Cardiac fibroblast (primary cell): ENCODE results near the gene FRYL.

ENCODE experiments used
- DNase-seq, 2 donors: peaks; one replicate each; pipeline versions ENCODE4 v3.0.0 to v3.0.0-alpha.2; 2010; ENCODE audit warnings: low read depth in 2 of 2
- H3K4me3 ChIP-seq, 2 donors: replicated peaks in 1 of 2; 1 replicate in 1 of 2; 2 replicates in 1 of 2; pipeline ENCODE4 v1.5.1; 2011; ENCODE audit warnings: low read depth in 2 of 2, low read length in 2 of 2, mild to moderate bottlenecking in 2 of 2, moderate library complexity in 1 of 2
- TF ChIP-seq, protein P1 (sequence below): IDR thresholded peaks from one replicate; pipeline ENCODE4 v1.5.1; 2011; ENCODE audit warnings: low read depth, mild to moderate bottlenecking, low read length, inconsistent platforms

Gene FRYL

GRCh38 chr4:48777739-48778138 is 2.3 kb downstream of the FRYL start:
- TF ChIP-seq, protein P1, sequence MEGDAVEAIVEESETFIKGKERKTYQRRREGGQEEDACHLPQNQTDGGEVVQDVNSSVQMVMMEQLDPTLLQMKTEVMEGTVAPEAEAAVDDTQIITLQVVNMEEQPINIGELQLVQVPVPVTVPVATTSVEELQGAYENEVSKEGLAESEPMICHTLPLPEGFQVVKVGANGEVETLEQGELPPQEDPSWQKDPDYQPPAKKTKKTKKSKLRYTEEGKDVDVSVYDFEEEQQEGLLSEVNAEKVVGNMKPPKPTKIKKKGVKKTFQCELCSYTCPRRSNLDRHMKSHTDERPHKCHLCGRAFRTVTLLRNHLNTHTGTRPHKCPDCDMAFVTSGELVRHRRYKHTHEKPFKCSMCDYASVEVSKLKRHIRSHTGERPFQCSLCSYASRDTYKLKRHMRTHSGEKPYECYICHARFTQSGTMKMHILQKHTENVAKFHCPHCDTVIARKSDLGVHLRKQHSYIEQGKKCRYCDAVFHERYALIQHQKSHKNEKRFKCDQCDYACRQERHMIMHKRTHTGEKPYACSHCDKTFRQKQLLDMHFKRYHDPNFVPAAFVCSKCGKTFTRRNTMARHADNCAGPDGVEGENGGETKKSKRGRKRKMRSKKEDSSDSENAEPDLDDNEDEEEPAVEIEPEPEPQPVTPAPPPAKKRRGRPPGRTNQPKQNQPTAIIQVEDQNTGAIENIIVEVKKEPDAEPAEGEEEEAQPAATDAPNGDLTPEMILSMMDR, result no peak
- H3K4me3 ChIP-seq, result peak overlapping the region; percentile 17 to 88
- DNase-seq, result no peak

- no peak for DNase-seq
- no peak overlapping the region for H3K4me3 ChIP-seq
These were observed 5.0 kb downstream of the FRYL start for GRCh38 chr4:48774760-48775710.

GRCh38 chr4:48772556-48772955 is 7.5 kb downstream of the FRYL start:
- H3K4me3 ChIP-seq, result no peak overlapping the region
- TF ChIP-seq, protein P1, result no peak
- DNase-seq, result no peak

More at GRCh38 chr4:48774760-48775710, 5.0 kb downstream of the FRYL start:
- TF ChIP-seq, protein P1, result no peak

GRCh38 chr4:48767055-48767929 is 12.8 kb downstream of the FRYL start:
- TF ChIP-seq, protein P1, result peak; percentile 14
- no peak overlapping the region for H3K4me3 ChIP-seq
- no peak for DNase-seq

- TF ChIP-seq, protein P1, result no peak
- DNase-seq, result no peak
- H3K4me3 ChIP-seq, result no peak overlapping the region
These were observed 13.8 kb downstream of the FRYL start for GRCh38 chr4:48766131-48766792.

- no peak for DNase-seq
- no peak overlapping the region for H3K4me3 ChIP-seq
- TF ChIP-seq, protein P1, result no peak
These were observed 17.7 kb downstream of the FRYL start for GRCh38 chr4:48762408-48762807.
